ENCODE results near the gene RTEL1.

The RTEL1 gene

DNA sequence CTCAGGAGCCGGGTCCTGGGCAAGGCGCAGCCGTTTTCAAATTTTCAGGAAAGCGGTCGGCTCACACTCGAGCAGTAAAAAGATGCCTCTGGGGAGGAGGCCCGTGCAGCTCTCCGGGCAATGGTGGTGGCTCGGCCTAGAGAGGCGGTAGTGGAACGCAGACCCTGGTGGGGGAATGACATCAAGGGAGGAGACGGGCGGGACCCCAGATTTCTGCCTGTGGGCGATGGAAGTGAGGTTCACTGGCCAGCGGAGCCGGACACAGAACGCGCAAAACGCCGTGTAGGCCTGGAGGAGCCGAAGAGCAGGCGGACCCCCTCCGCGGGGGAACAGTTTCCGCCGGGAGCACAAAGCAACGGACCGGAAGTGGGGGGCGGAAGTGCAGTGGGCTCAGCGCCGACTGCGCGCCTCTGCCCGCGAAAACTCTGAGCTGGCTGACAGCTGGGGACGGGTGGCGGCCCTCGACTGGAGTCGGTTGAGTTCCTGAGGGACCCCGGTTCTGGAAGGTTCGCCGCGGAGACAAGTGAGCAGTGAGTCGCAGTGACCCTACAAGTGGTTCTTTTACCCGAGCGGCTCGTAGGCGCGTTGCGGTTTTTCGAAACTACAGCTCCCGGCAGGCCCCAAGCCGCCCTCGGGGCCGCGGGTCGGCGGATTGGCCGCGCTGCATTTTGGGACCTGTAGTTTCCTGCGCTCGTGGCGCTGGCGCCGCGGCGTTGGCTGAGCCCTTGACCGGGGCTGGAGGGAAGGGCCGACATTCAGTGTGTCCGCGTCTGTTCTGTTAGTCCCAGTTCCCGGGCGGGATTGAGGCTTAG lies at the start of gene RTEL1 (continued):
- TF ChIP-seq ZNF2 (tag by site-specific recombination; IDR thresholded peaks at IDR 0.05) (peak; percentile 89), OSR2 (tag by site-specific recombination; IDR thresholded peaks at IDR 0.05) (peak; percentile 40; the same call in 1 of the 2 replicates), ZFP69B (tag by site-specific recombination; IDR thresholded peaks at IDR 0.05) (peak; percentile 91), ZNF214 (tag by site-specific recombination; IDR thresholded peaks at IDR 0.05; ENCODE audit: borderline replicate concordance) (no peak), ZNF133 (tag by site-specific recombination; IDR thresholded peaks at IDR 0.05) (no peak), ZNF501 (tag by site-specific recombination; IDR thresholded peaks at IDR 0.05) (peak; percentile 90), ZFP37 (tag by site-specific recombination; IDR thresholded peaks at IDR 0.05) (peak; percentile 96), SP7 (tag by site-specific recombination; IDR thresholded peaks at IDR 0.05) (peak; percentile 89), ZBTB8A (tag by site-specific recombination; IDR thresholded peaks at IDR 0.05) (peak; percentile 63; the same call in 1 of the 2 replicates), ZNF621 (tag by site-specific recombination; IDR thresholded peaks at IDR 0.05) (no peak), EGR2 (tag by site-specific recombination; IDR thresholded peaks at IDR 0.05; ENCODE audit: low read depth) (peak; percentile 52; the same call in 1 of the 2 replicates), ZXDB (tag by site-specific recombination; IDR thresholded peaks at IDR 0.05) (peak; percentile 94), ZNF341 (tag by site-specific recombination; IDR thresholded peaks at IDR 0.05; ENCODE audit: low read depth) (peak; percentile 33; the same call in 1 of the 2 replicates), ZNF660 (tag by site-specific recombination; IDR thresholded peaks at IDR 0.05) (peak; percentile 85; the same call in 1 of the 2 replicates), BCL11B (tag by site-specific recombination; IDR thresholded peaks at IDR 0.05; ENCODE audit: low read depth) (0 out of 2 replicates have a peak, but pooled peaks have one; percentile 35), ZNF701 (tag by site-specific recombination; IDR thresholded peaks at IDR 0.05) (no peak)
- TF ChIP-seq, protein P1, sequence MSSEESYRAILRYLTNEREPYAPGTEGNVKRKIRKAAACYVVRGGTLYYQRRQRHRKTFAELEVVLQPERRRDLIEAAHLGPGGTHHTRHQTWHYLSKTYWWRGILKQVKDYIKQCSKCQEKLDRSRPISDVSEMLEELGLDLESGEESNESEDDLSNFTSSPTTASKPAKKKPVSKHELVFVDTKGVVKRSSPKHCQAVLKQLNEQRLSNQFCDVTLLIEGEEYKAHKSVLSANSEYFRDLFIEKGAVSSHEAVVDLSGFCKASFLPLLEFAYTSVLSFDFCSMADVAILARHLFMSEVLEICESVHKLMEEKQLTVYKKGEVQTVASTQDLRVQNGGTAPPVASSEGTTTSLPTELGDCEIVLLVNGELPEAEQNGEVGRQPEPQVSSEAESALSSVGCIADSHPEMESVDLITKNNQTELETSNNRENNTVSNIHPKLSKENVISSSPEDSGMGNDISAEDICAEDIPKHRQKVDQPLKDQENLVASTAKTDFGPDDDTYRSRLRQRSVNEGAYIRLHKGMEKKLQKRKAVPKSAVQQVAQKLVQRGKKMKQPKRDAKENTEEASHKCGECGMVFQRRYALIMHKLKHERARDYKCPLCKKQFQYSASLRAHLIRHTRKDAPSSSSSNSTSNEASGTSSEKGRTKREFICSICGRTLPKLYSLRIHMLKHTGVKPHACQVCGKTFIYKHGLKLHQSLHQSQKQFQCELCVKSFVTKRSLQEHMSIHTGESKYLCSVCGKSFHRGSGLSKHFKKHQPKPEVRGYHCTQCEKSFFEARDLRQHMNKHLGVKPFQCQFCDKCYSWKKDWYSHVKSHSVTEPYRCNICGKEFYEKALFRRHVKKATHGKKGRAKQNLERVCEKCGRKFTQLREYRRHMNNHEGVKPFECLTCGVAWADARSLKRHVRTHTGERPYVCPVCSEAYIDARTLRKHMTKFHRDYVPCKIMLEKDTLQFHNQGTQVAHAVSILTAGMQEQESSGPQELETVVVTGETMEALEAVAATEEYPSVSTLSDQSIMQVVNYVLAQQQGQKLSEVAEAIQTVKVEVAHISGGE (tag by site-specific recombination; conservative IDR thresholded peaks at IDR 0.05; ENCODE audit: low read depth), result peak; percentile 100
- TF ChIP-seq, protein P2, sequence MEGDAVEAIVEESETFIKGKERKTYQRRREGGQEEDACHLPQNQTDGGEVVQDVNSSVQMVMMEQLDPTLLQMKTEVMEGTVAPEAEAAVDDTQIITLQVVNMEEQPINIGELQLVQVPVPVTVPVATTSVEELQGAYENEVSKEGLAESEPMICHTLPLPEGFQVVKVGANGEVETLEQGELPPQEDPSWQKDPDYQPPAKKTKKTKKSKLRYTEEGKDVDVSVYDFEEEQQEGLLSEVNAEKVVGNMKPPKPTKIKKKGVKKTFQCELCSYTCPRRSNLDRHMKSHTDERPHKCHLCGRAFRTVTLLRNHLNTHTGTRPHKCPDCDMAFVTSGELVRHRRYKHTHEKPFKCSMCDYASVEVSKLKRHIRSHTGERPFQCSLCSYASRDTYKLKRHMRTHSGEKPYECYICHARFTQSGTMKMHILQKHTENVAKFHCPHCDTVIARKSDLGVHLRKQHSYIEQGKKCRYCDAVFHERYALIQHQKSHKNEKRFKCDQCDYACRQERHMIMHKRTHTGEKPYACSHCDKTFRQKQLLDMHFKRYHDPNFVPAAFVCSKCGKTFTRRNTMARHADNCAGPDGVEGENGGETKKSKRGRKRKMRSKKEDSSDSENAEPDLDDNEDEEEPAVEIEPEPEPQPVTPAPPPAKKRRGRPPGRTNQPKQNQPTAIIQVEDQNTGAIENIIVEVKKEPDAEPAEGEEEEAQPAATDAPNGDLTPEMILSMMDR (tag by site-specific recombination; IDR thresholded peaks at IDR 0.05), result no peak
- TF ChIP-seq, protein P3, sequence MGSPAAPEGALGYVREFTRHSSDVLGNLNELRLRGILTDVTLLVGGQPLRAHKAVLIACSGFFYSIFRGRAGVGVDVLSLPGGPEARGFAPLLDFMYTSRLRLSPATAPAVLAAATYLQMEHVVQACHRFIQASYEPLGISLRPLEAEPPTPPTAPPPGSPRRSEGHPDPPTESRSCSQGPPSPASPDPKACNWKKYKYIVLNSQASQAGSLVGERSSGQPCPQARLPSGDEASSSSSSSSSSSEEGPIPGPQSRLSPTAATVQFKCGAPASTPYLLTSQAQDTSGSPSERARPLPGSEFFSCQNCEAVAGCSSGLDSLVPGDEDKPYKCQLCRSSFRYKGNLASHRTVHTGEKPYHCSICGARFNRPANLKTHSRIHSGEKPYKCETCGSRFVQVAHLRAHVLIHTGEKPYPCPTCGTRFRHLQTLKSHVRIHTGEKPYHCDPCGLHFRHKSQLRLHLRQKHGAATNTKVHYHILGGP (tag by site-specific recombination; IDR thresholded peaks at IDR 0.05), result peak; percentile 25
- TF ChIP-seq, protein P4, sequence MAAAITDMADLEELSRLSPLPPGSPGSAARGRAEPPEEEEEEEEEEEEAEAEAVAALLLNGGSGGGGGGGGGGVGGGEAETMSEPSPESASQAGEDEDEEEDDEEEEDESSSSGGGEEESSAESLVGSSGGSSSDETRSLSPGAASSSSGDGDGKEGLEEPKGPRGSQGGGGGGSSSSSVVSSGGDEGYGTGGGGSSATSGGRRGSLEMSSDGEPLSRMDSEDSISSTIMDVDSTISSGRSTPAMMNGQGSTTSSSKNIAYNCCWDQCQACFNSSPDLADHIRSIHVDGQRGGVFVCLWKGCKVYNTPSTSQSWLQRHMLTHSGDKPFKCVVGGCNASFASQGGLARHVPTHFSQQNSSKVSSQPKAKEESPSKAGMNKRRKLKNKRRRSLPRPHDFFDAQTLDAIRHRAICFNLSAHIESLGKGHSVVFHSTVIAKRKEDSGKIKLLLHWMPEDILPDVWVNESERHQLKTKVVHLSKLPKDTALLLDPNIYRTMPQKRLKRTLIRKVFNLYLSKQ (tag by site-specific recombination; IDR thresholded peaks at IDR 0.05; ENCODE audit: borderline replicate concordance), result peak; percentile 95; the same call in 1 of the 2 replicates
- TF ChIP-seq, protein P5, sequence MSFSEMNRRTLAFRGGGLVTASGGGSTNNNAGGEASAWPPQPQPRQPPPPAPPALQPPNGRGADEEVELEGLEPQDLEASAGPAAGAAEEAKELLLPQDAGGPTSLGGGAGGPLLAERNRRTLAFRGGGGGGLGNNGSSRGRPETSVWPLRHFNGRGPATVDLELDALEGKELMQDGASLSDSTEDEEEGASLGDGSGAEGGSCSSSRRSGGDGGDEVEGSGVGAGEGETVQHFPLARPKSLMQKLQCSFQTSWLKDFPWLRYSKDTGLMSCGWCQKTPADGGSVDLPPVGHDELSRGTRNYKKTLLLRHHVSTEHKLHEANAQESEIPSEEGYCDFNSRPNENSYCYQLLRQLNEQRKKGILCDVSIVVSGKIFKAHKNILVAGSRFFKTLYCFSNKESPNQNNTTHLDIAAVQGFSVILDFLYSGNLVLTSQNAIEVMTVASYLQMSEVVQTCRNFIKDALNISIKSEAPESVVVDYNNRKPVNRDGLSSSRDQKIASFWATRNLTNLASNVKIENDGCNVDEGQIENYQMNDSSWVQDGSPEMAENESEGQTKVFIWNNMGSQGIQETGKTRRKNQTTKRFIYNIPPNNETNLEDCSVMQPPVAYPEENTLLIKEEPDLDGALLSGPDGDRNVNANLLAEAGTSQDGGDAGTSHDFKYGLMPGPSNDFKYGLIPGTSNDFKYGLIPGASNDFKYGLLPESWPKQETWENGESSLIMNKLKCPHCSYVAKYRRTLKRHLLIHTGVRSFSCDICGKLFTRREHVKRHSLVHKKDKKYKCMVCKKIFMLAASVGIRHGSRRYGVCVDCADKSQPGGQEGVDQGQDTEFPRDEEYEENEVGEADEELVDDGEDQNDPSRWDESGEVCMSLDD (tag by site-specific recombination; IDR thresholded peaks at IDR 0.05), result peak; percentile 92
- TF ChIP-seq, protein P6, sequence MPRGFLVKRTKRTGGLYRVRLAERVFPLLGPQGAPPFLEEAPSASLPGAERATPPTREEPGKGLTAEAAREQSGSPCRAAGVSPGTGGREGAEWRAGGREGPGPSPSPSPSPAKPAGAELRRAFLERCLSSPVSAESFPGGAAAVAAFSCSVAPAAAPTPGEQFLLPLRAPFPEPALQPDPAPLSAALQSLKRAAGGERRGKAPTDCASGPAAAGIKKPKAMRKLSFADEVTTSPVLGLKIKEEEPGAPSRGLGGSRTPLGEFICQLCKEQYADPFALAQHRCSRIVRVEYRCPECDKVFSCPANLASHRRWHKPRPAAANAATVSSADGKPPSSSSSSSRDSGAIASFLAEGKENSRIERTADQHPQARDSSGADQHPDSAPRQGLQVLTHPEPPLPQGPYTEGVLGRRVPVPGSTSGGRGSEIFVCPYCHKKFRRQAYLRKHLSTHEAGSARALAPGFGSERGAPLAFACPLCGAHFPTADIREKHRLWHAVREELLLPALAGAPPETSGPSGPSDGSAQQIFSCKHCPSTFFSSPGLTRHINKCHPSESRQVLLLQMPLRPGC (tag by site-specific recombination; IDR thresholded peaks at IDR 0.05), result peak; percentile 88
- TF ChIP-seq, protein P7, sequence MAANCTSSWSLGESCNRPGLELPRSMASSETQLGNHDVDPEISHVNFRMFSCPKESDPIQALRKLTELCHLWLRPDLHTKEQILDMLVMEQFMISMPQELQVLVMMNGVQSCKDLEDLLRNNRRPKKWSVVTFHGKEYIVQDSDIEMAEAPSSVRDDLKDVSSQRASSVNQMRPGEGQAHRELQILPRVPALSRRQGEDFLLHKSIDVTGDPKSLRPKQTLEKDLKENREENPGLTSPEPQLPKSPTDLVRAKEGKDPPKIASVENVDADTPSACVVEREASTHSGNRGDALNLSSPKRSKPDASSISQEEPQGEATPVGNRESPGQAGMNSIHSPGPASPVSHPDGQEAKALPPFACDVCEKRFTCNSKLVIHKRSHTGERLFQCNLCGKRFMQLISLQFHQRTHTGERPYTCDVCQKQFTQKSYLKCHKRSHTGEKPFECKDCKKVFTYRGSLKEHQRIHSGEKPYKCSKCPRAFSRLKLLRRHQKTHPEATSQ (tag by site-specific recombination; IDR thresholded peaks at IDR 0.05), result peak; percentile 95
- TF ChIP-seq, protein P8, sequence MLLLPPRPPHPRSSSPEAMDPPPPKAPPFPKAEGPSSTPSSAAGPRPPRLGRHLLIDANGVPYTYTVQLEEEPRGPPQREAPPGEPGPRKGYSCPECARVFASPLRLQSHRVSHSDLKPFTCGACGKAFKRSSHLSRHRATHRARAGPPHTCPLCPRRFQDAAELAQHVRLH (tag by site-specific recombination; IDR thresholded peaks at IDR 0.05), result peak; percentile 95

Data from HEK293 (cell line).